ENCODE data around the gene SH3BGRL2. TPM values are rescaled to one million over a fixed set of nuclear protein-coding genes. Genes with fewer than 3 reads are reported as not detected.

The SH3BGRL2 gene
- total RNA-seq, 1 experiment from 2014 or later: 11.8 TPM

DNA sequence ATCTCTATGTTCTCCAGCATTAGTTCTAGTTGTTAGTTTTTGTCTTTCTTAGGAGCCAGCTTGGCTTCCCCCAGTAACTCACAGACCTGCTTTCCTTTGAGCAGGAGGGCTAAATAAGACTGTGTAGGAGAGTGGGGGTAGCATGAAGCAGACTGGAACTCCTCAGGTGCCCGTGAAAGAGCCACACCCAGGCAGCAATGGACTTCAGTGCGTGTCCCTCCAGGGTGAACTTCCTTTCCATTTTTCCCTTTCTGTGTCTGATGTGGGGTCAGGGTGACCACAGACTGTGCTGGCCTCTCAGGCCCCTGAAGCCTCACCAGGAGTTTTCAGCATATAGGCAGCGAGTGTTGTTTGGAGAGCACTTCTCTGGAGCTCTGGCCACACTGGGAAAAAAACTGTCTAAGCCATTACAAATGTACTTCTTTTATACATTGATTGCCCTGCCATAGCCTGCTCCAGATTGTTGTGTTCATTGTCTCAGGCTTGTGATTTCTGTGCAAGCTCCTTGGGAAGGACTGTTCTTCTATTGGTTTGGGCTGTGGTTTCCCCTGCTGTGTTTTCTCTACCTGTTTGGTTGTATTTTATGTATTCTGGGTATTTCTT, 55.7 kb downstream of the SH3BGRL2 start:
- no peak overlapping the region for H3K27ac ChIP-seq (ENCODE audit: insufficient read length, low read depth, low read length)
- no CpG with 5 or more reads among the region's 3 CpGs for WGBS (ENCODE audit: extremely low coverage, insufficient read length, low lambda C conversion rate)
- H3K27ac Mint-ChIP-seq: peak overlapping the region in 2 of 3 experiments; percentile 25 to 42; a peak in 4 of 7 replicates

More for the DNA sequence above, 55.7 kb downstream of the SH3BGRL2 start:
- H3K4me1 ChIP-seq (ENCODE audit: insufficient read depth, low read length): no peaks in the 10 kb centered on the region; the same call in 1 of the 2 replicates
- TF ChIP-seq, protein P1, sequence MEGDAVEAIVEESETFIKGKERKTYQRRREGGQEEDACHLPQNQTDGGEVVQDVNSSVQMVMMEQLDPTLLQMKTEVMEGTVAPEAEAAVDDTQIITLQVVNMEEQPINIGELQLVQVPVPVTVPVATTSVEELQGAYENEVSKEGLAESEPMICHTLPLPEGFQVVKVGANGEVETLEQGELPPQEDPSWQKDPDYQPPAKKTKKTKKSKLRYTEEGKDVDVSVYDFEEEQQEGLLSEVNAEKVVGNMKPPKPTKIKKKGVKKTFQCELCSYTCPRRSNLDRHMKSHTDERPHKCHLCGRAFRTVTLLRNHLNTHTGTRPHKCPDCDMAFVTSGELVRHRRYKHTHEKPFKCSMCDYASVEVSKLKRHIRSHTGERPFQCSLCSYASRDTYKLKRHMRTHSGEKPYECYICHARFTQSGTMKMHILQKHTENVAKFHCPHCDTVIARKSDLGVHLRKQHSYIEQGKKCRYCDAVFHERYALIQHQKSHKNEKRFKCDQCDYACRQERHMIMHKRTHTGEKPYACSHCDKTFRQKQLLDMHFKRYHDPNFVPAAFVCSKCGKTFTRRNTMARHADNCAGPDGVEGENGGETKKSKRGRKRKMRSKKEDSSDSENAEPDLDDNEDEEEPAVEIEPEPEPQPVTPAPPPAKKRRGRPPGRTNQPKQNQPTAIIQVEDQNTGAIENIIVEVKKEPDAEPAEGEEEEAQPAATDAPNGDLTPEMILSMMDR (conservative IDR thresholded peaks at IDR 0.05): no peak
- no peak overlapping the region for H4K91ac ChIP-seq (ENCODE audit: insufficient read length, low read depth, low read length)
- H3K9me3 ChIP-seq (ENCODE audit: control insufficient read depth, low read depth, low read length): no peaks in the 10 kb centered on the region
- H4K5ac ChIP-seq (ENCODE audit: insufficient read length, low read depth, low read length): no peak overlapping the region
- no peaks in the 10 kb centered on the region for H3K27me3 ChIP-seq (ENCODE audit: insufficient read depth, low read length)
- H2AK5ac ChIP-seq (ENCODE audit: insufficient read length, low read length): no peak overlapping the region
- H2BK12ac ChIP-seq (ENCODE audit: insufficient read length, low read depth, low read length): no peak overlapping the region
- H3K56ac ChIP-seq (ENCODE audit: insufficient read length, low read depth, low read length): no peak overlapping the region
- no peaks in the 10 kb centered on the region for H4K20me1 ChIP-seq (ENCODE audit: control insufficient read depth, insufficient read depth, insufficient read length)
- no peak overlapping the region for H3K23ac ChIP-seq (ENCODE audit: insufficient read length, low read depth, low read length)
- no peak overlapping the region for H3K9ac ChIP-seq (ENCODE audit: extremely low read depth, insufficient read length, low read length)
- H3K4ac ChIP-seq (ENCODE audit: low read depth, low read length): no peak overlapping the region
- peaks cover 0 to 2% of the 10 kb centered on the region in 2 experiments; a peak in 2 of 5 replicates for H3K9me3 Mint-ChIP-seq
- no peak overlapping the region for H3K4me2 ChIP-seq (ENCODE audit: insufficient read depth, insufficient read length, low read length)
- peaks cover 8 to 18% (median 12%) of the 10 kb centered on the region in 3 experiments; a peak in 6 of 7 replicates for H3K36me3 Mint-ChIP-seq (ENCODE audit: insufficient read depth in 1 of 3, low read depth in 3 of 3)
- no peak overlapping the region for H2BK15ac ChIP-seq (ENCODE audit: low read depth, low read length)
- H3K23me2 ChIP-seq (ENCODE audit: insufficient read length, low read depth, low read length, poor library complexity, severe bottlenecking): no peaks in the 10 kb centered on the region
- no peak overlapping the region for H2BK20ac ChIP-seq (ENCODE audit: low read depth, low read length, poor library complexity, severe bottlenecking)
- H2BK120ac ChIP-seq (ENCODE audit: low read depth, low read length, poor library complexity, severe bottlenecking): no peak overlapping the region
- H3K27me3 Mint-ChIP-seq (ENCODE audit: low read depth): no peaks in the 10 kb centered on the region
- H3T11ph ChIP-seq (ENCODE audit: low read length): no peak overlapping the region
- H2AFZ ChIP-seq (ENCODE audit: low read length): no peak overlapping the region
- H2BK5ac ChIP-seq (ENCODE audit: insufficient read length, low read length): no peak overlapping the region
- H3K4me3 Mint-ChIP-seq: no peak overlapping the region
- H4K8ac ChIP-seq (replicated peaks; ENCODE audit: insufficient read length, low read depth, low read length): no peak overlapping the region
- H3K4me1 Mint-ChIP-seq: peaks cover 7 to 13% of the 10 kb centered on the region in 2 experiments
- peaks cover 3% of the 10 kb centered on the region for H3K79me1 ChIP-seq (ENCODE audit: insufficient read depth, low read depth, low read length, poor library complexity, severe bottlenecking)
- no peak overlapping the region for H3K18ac ChIP-seq (ENCODE audit: insufficient read length, low read depth, low read length)
- H3K79me2 ChIP-seq (ENCODE audit: insufficient read depth, low read length): no peaks in the 10 kb centered on the region
- no peak for DNase-seq
- H3K14ac ChIP-seq (ENCODE audit: insufficient read depth, low read length): peak overlapping the region; percentile 6; the same call in 1 of the 2 replicates

Data from H9 (cell line).